K562 (cell line): ENCODE data around the gene COL4A5. TPM values are rescaled to one million over a fixed set of nuclear protein-coding genes. Genes with fewer than 3 reads are reported as not detected.
A peak's percentile ranks its signal among the peaks of the same experiment; 100 is the strongest.

ENCODE experiments used
- ATF2 ChIP-seq: sonication (generic); formaldehyde crosslinking; IDR thresholded peaks from 2 replicates; pipeline ENCODE4 v1.8.1; 2022; ENCODE audit warnings: missing genetic modification reagents
- CC2D1A ChIP-seq: fragments of 450-650 bp; IDR thresholded peaks from 2 replicates; pipeline ENCODE4 v1.6.1; 2017; ENCODE audit warnings: mild to moderate bottlenecking
- COPS2 ChIP-seq: fragments of 450-650 bp; conservative IDR thresholded peaks from 2 replicates; pipeline ENCODE4 v1.6.1; 2016; ENCODE audit warnings: mild to moderate bottlenecking, moderate library complexity
- DDX20 ChIP-seq: fragments of 450-650 bp; IDR thresholded peaks from 2 replicates; pipeline ENCODE4 v1.6.1; 2016; ENCODE audit warnings: missing genetic modification characterization, low read depth, mild to moderate bottlenecking, missing compliant biosample characterization, moderate library complexity
- ETV6 ChIP-seq, 3 experiments: fragments of 150-350 bp in 1 of 3; sonication (generic) in 1 of 3; formaldehyde crosslinking in 1 of 3; IDR thresholded peaks; 2 replicates each; pipeline versions ENCODE4 v1.6.1 to v1.8.0; 2014 to 2022; ENCODE audit warnings: borderline replicate concordance in 2 of 3, low read depth in 2 of 3, antibody characterized with exemption in 1 of 3, low read length in 1 of 3, mild to moderate bottlenecking in 1 of 3, missing genetic modification reagents in 1 of 3
- FOXK2 ChIP-seq, 2 experiments: fragments of 450-650 bp; IDR thresholded peaks in 1 of 2; conservative IDR thresholded peaks in 1 of 2; 2 replicates each; pipeline ENCODE4 v1.6.1; 2016; ENCODE audit warnings: low read depth in 2 of 2, mild to moderate bottlenecking in 1 of 2
- HMGN3 ChIP-seq: IDR thresholded peaks from 2 replicates; pipeline ENCODE4 v1.6.1; 2011; ENCODE audit warnings: borderline replicate concordance, low read depth, mild to moderate bottlenecking, mixed read lengths, low read length; ENCODE audit not compliant: insufficient read length; ENCODE audit errors: extremely low read depth
- KAT2B ChIP-seq: IDR thresholded peaks from one replicate; pipeline ENCODE4 v1.6.1; 2012; ENCODE audit warnings: low read depth, mild to moderate bottlenecking, control low read depth, inconsistent platforms, low read length, moderate library complexity
- MCM2 ChIP-seq: fragments of 450-650 bp; IDR thresholded peaks from 2 replicates; pipeline ENCODE4 v1.6.1; 2017; ENCODE audit warnings: low read depth, mild to moderate bottlenecking
- PKNOX1 ChIP-seq: fragments of 450-650 bp; IDR thresholded peaks from 2 replicates; pipeline ENCODE4 v1.6.1; 2016
- RAD21 ChIP-seq, 2 experiments: fragments of 250-450 bp in 1 of 2; fragments of 450-650 bp in 1 of 2; sonication (Bioruptor Pico) in 1 of 2; formaldehyde crosslinking in 1 of 2; IDR thresholded peaks in 1 of 2; conservative IDR thresholded peaks in 1 of 2; 2 replicates each; pipeline versions ENCODE4 v1.4.0 to v1.8.0; 2020 to 2022; ENCODE audit warnings: mild to moderate bottlenecking in 2 of 2, moderate library complexity in 1 of 2
- RAD51 ChIP-seq: fragments of 450-650 bp; IDR thresholded peaks from 2 replicates; pipeline ENCODE4 v1.7.1; 2016; ENCODE audit warnings: low read depth, mild to moderate bottlenecking, borderline replicate concordance
- RNF219 ChIP-seq: fragments of 250-450 bp; sonication (Bioruptor Pico); IDR thresholded peaks from 2 replicates; pipeline ENCODE4 v1.5.0; 2022; ENCODE audit warnings: mild to moderate bottlenecking
- SMAD1 ChIP-seq: fragments of 150-350 bp; IDR thresholded peaks from 2 replicates; pipeline ENCODE4 v1.6.1; 2014; ENCODE audit warnings: low read length, low read depth; ENCODE audit not compliant: partially characterized antibody
- TSHZ1 ChIP-seq: fragments of 250-450 bp; sonication (Bioruptor Pico); IDR thresholded peaks from 2 replicates; pipeline ENCODE4 v1.4.0; 2020; ENCODE audit warnings: mild to moderate bottlenecking, moderate library complexity
- ZBTB2 ChIP-seq: fragments of 450-650 bp; IDR thresholded peaks from 2 replicates; pipeline ENCODE4 v1.6.1; 2016; ENCODE audit warnings: antibody characterized with exemption
- ZNF197 ChIP-seq: fragments of 200-800 bp; sonication (Bioruptor generic); IDR thresholded peaks from 2 replicates; pipeline ENCODE4 v1.6.1; 2016; ENCODE audit warnings: low read depth, missing genetic modification characterization, missing compliant biosample characterization
- ZNF668 ChIP-seq: fragments of 250-450 bp; sonication (Bioruptor Pico); IDR thresholded peaks from 2 replicates; pipeline ENCODE4 v1.8.0; 2022; ENCODE audit warnings: mild to moderate bottlenecking, inconsistent platforms
- polyA plus RNA-seq, 8 experiments: library from polyadenylated mRNA; depleted of rRNA in 4 of 8; stranded (reverse) in 5 of 8; unstranded in 3 of 8; fragments of >200 nt; fragmentation: Nextera tagmentation in 2 of 8; fragmentation: Illumina TruSeq in 1 of 8; extraction: Ambion mirVana in 2 of 8; extraction: Trizol in 1 of 8; gene quantifications; 2 replicates each; pipeline versions ENCODE4 v1.2.1 to v1.2.3, GENCODE V29; 2011 to 2014; ENCODE audit warnings: inconsistent platforms in 1 of 8, missing spikeins in 1 of 8
- total RNA-seq, 7 experiments: library from RNA; depleted of rRNA in 6 of 7; stranded (reverse); fragments of >200 nt in 6 of 7; fragmentation: Illumina TruSeq in 2 of 7; extraction: Trizol in 2 of 7; gene quantifications; 2 replicates each; pipeline versions ENCODE4 v1.2.1 to v1.2.3, GENCODE V29; 2011 to 2021; ENCODE audit warnings: low replicate concordance in 1 of 7

Gene COL4A5
- total and polyA plus RNA-seq, 9 of the 15 experiments (the other 6 are each of a cell fraction or from before 2014, with no cell fraction given) = 0.66 to 2.5 (median 1.8) TPM

GRCh38 chrX:108537005-108537404 is 97.4 kb downstream of the COL4A5 start (continued):
- TF ChIP-seq RAD51 (no peak), RNF219 (CRISPR knock-in tag) (no peak), ATF2 (no peak), CC2D1A (no peak), MCM2 (no peak), ZNF668 (CRISPR knock-in tag) (no peak), COPS2 (no peak), ZNF197 (CRISPR knock-in tag) (no peak), HMGN3 (no peak), SMAD1 (no peak), PKNOX1 (no peak), ETV6 (IDR thresholded peaks at IDR 0.05; ENCODE audit: borderline replicate concordance in 1 of 2, low read depth in 2 of 2, low read length in 1 of 2) (no peak), ETV6 (CRISPR knock-in tag; IDR thresholded peaks at IDR 0.05; ENCODE audit: borderline replicate concordance) (no peak), DDX20 (tag) (no peak), ZBTB2 (no peak), KAT2B (no peak), TSHZ1 (no peak), RAD21 (CRISPR knock-in tag; conservative IDR thresholded peaks at IDR 0.05 in 1 of 2, IDR thresholded peaks at IDR 0.05 in 1 of 2) (peak; percentile 48 to 66), FOXK2 (conservative IDR thresholded peaks at IDR 0.05 in 1 of 2, IDR thresholded peaks at IDR 0.05 in 1 of 2; ENCODE audit: low read depth in 2 of 2) (no peak)
